ENCODE results near the gene CACNG1.

GRCh38 chr17:67066717-67067116 is 22.4 kb downstream of the CACNG1 start:
- TF ChIP-seq POLR2AphosphoS5 (IDR thresholded peaks at IDR 0.05; ENCODE audit: low read depth, low read length) (no peak), POLR2A (IDR thresholded peaks at IDR 0.05; ENCODE audit: low read depth, low read length) (no peak), TAF1 (IDR thresholded peaks at IDR 0.05; ENCODE audit: borderline replicate concordance, low read depth, low read length) (no peak)
